Measurements from ENCODE around the gene NYNRIN.
A peak's percentile ranks its signal among the peaks of the same experiment; 100 is the strongest.
"Not testable (repeated sequence)": the region's sequence is repeated elsewhere in the genome, so short reads cannot be mapped to it uniquely, and the experiment has no call there.

NYNRIN gene

DNA sequence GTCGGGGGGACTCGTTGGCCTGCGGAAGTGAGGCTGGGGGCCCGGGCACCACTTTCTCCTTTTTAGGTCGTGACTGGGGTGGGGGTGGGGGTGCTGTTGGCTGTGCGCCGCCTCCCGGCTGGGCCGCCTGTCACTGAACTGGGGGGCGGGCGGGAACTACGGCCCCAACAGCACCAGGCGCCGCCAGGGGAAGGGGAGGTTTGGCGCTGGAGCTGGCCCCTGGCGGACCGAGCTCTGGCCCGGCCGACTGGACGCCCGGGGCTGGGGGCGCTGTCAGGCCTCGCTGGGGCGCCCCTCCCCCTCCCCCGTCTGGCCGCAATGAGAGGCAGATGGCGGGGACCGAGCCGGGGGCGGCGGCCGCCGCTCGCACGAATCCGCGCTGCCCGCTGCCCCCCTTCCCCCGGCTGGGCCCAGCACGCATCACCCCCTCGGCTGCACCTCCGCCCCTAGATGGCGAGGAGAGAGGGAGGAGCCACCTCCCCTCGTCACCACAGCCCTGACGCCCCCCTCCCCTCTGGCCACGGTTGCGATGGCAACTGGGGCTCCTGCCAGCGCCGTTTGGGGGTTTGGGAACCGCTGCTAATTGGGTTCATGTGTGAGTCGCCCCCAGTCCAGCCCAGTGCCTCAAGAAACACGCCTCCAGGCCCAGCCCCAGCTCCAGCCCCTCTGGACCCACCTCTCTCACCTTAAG is 30.1 kb upstream of the NYNRIN start:
- Histone ChIP-seq H3K36me3 (peaks cover 39% of the 10 kb centered on the region), H3K27me3 (no peaks in the 10 kb centered on the region), H3K4me3 (peak overlapping the region; percentile 92), H3K4me2 (peak overlapping the region; percentile 99), H3K27ac (peak overlapping the region; percentile 99), H4K20me1 (peaks cover 14% of the 10 kb centered on the region; the same call in 1 of the 2 replicates), H3K9ac (peak overlapping the region; percentile 90), H3K9me3 (peaks cover 6% of the 10 kb centered on the region; the same call in 1 of the 2 replicates), H3K4me1 (peaks cover 51% of the 10 kb centered on the region)
- TF ChIP-seq Cebpa-rat (IDR thresholded peaks at IDR 0.05): no peak

DNA sequence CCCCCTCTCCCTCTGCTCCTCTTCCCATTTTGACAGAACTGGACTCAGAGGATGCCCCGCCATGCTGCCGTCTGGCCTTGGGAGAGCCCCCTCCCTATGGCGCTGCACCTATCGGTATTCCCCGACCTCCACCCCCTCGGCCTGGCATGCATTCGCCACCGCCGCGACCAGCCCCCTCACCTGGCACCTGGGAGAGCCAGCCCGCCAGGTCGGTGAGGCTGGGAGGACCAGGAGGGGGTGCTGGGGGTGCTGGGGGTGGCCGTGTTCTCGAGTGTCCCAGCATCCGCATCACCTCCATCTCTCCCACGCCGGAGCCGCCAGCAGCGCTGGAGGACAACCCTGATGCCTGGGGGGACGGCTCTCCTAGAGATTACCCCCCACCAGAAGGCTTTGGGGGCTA is 29.3 kb upstream of the NYNRIN start:
- peak overlapping the region; percentile 90 for H3K9ac ChIP-seq
- peaks cover 14% of the 10 kb centered on the region; the same call in 1 of the 2 replicates for H4K20me1 ChIP-seq
- H3K27me3 ChIP-seq: no peaks in the 10 kb centered on the region
- H3K4me1 ChIP-seq: peaks cover 59% of the 10 kb centered on the region
- H3K36me3 ChIP-seq: peaks cover 46% of the 10 kb centered on the region
- H3K4me3 ChIP-seq: peak overlapping the region; percentile 92
- H3K27ac ChIP-seq: peak overlapping the region; percentile 99
- peaks cover 6% of the 10 kb centered on the region; the same call in 1 of the 2 replicates for H3K9me3 ChIP-seq
- peak overlapping the region; percentile 99 for H3K4me2 ChIP-seq
- no peak for TF ChIP-seq Cebpa-rat (IDR thresholded peaks at IDR 0.05)

DNA sequence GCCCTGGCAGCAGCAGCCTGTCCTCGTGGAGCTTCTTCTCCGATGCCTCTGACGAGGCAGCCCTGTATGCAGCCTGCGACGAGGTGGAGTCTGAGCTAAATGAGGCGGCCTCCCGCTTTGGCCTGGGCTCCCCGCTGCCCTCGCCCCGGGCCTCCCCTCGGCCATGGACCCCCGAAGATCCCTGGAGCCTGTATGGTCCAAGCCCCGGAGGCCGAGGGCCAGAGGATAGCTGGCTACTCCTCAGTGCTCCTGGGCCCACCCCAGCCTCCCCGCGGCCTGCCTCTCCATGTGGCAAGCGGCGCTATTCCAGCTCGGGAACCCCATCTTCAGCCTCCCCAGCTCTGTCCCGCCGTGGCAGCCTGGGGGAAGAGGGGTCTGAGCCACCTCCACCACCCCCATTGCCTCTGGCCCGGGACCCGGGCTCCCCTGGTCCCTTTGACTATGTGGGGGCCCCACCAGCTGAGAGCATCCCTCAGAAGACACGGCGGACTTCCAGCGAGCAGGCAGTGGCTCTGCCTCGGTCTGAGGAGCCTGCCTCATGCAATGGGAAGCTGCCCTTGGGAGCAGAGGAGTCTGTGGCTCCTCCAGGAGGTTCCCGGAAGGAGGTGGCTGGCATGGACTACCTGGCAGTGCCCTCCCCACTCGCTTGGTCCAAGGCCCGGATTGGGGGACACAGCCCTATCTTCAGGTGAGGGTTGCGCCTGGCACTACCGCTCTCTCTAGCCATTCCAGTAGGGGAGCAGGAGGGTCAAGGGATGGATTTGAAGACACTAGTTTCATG is 28.7 kb upstream of the NYNRIN start:
- Histone ChIP-seq H3K4me3 (no peak overlapping the region), H3K9ac (no peak overlapping the region), H3K4me2 (peak overlapping the region; percentile 99), H4K20me1 (peaks cover 14% of the 10 kb centered on the region; the same call in 1 of the 2 replicates), H3K27me3 (no peaks in the 10 kb centered on the region), H3K9me3 (peaks cover 6% of the 10 kb centered on the region; the same call in 1 of the 2 replicates), H3K36me3 (peaks cover 53% of the 10 kb centered on the region), H3K4me1 (peaks cover 61% of the 10 kb centered on the region), H3K27ac (peak overlapping the region; percentile 99)
- TF ChIP-seq Cebpa-rat (IDR thresholded peaks at IDR 0.05): no peak

DNA sequence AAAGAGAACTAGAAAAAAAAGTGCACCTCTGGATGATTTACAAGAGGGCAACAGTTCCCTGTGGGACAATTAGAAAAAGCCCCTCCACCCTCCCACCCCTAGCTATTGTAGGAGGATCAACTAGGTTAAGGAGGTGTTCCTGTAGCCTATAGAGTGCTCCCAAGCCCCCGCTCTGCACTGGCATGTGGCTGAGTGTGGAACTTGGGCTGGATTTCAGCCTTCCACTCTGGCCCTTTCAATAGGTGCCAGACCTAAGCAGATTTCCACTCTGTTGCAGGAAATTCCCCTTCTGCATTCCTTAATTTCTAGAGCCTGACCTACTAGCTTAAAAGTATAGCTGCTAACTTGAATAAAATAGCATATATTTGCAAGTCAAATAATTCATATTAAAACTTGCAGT is 28.1 kb upstream of the NYNRIN start:
- Histone ChIP-seq H3K9ac (no peak overlapping the region), H3K9me3 (peaks cover 6% of the 10 kb centered on the region; the same call in 1 of the 2 replicates), H3K27ac (no peak overlapping the region), H3K4me3 (no peak overlapping the region), H3K4me1 (peaks cover 61% of the 10 kb centered on the region), H4K20me1 (peaks cover 14% of the 10 kb centered on the region; the same call in 1 of the 2 replicates), H3K27me3 (no peaks in the 10 kb centered on the region), H3K4me2 (peak overlapping the region; percentile 99; the same call in 1 of the 2 replicates), H3K36me3 (peaks cover 59% of the 10 kb centered on the region)
- TF ChIP-seq Cebpa-rat (IDR thresholded peaks at IDR 0.05): no peak

DNA sequence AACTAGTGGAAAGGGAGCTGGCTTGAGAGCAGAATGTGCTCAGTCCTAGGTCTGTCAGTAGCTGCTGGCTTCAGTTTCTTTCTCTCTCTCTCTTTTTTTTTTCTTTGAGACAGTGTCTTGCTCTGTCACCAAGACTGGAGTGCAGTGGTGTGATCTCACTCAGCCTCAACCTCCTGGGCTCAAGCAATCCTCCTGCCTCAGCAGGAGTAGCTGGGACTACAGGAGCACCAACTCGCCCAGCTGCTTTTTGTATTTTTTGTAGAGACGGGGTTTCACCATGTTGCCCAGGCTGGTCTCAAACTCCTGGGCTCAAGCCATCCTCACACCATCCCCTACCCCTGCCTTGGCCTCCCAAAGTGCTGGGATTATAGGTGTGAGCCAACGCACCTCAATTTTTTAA is 27.2 kb upstream of the NYNRIN start:
- Histone ChIP-seq H3K36me3 (peaks cover 68% of the 10 kb centered on the region), H3K27ac (peak overlapping the region; percentile 4; the same call in 1 of the 2 replicates), H3K4me1 (peaks cover 66% of the 10 kb centered on the region), H4K20me1 (peaks cover 14% of the 10 kb centered on the region; the same call in 1 of the 2 replicates), H3K4me2 (peak overlapping the region; percentile 99; the same call in 1 of the 2 replicates)
- H3K4me3 ChIP-seq, H3K27me3 ChIP-seq, H3K9me3 ChIP-seq, H3K9ac ChIP-seq: not testable (repeated sequence)

DNA sequence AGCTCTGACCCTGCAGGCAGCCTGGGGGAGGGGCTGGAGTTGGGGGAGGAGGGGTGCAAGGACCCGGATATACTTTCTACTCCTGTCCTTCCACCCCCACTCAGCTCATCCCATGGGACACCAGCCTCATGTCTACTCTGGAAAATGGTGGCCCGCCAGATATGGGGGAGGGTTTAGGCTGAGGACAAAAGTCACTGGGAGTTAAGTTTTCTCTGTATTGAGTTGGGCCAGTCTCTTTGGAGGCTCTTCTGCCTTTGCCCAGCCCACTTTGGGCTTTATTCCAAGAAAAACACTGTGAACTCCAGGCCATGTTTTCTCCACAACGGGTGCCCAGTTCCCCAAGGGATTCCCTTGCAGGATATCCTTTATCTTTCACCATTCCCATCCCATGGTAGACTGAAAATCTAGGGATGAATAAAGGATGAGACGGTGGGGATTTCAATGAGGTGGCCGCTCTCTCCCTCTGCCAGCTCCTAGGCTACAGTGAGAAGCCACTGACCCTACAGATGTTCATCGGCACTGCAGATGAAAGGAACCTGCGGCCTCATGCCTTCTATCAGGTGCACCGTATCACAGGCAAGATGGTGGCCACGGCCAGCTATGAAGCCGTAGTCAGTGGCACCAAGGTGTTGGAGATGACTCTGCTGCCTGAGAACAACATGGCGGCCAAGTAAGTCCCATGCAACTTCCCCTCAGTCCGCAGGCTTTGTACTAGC is 25.9 kb upstream of the NYNRIN start:
- H3K36me3 ChIP-seq: peaks cover 80% of the 10 kb centered on the region
- H3K27ac ChIP-seq: no peak overlapping the region
- TF ChIP-seq Cebpa-rat (IDR thresholded peaks at IDR 0.05): no peak
- no peaks in the 10 kb centered on the region for H3K27me3 ChIP-seq
- no peak overlapping the region for H3K9ac ChIP-seq
- H3K4me3 ChIP-seq: no peak overlapping the region
- H3K9me3 ChIP-seq: peaks cover 6% of the 10 kb centered on the region; the same call in 1 of the 2 replicates
- H3K4me2 ChIP-seq: no peak overlapping the region
- peaks cover 14% of the 10 kb centered on the region; the same call in 1 of the 2 replicates for H4K20me1 ChIP-seq
- H3K4me1 ChIP-seq: peaks cover 79% of the 10 kb centered on the region

DNA sequence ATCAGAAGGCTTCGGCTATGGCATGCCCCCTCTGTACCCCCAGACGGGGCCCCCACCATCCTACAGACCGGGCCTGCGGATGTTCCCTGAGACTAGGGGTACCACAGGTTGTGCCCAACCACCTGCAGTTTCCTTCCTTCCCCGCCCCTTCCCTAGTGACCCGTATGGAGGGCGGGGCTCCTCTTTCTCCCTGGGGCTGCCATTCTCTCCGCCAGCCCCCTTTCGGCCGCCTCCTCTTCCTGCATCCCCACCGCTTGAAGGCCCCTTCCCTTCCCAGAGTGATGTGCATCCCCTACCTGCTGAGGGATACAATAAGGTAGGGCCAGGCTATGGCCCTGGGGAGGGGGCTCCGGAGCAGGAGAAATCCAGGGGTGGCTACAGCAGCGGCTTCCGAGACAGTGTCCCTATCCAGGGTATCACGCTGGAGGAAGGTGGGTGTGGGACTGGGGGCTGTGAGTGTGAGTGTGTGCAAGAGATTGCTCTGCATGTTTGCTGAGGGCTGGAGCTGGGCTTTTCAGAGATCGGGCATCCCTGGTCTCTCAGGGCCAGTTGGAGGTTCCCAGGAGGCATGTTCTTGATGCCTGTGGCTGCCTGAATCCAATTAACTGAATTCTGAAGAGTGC is 22.2 kb upstream of the NYNRIN start:
- no peaks in the 10 kb centered on the region for H3K27me3 ChIP-seq
- peaks cover 2% of the 10 kb centered on the region; the same call in 1 of the 2 replicates for H4K20me1 ChIP-seq
- H3K27ac ChIP-seq: peak overlapping the region; percentile 28; the same call in 1 of the 2 replicates
- peaks cover 53% of the 10 kb centered on the region for H3K4me1 ChIP-seq
- H3K4me3 ChIP-seq: peak overlapping the region; percentile 25; the same call in 1 of the 2 replicates
- no peak for TF ChIP-seq Cebpa-rat (IDR thresholded peaks at IDR 0.05)
- H3K36me3 ChIP-seq: peaks cover 76% of the 10 kb centered on the region
- peaks cover 6% of the 10 kb centered on the region; the same call in 1 of the 2 replicates for H3K9me3 ChIP-seq
- peak overlapping the region; percentile 79 for H3K4me2 ChIP-seq
- H3K9ac ChIP-seq: peak overlapping the region; percentile 4; the same call in 1 of the 2 replicates

DNA sequence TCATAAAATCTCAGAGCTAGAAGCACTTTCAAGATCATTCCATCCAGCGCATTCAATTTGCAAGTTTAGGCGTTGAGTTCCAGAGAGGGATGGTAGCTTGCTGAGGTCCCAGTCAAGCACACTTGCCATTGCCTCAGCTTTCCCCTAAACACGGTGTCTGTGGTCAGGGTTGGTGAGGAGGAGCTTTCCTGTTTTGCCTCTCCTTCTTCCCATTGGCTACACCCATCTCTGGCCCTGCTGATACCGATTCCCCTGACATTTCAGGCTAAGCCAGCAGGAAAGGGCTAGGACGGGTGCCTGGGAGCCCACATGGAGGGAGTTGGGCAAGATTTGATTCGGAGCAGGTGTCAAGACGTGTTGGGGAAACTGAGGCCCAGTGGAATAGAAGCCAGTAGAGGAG is 21.7 kb upstream of the NYNRIN start:
- Histone ChIP-seq H3K4me3 (no peak overlapping the region), H3K4me1 (peaks cover 47% of the 10 kb centered on the region), H3K27me3 (no peaks in the 10 kb centered on the region), H4K20me1 (no peaks in the 10 kb centered on the region; the same call in 1 of the 2 replicates), H3K9me3 (peaks cover 6% of the 10 kb centered on the region; the same call in 1 of the 2 replicates), H3K36me3 (peaks cover 71% of the 10 kb centered on the region), H3K27ac (peak overlapping the region; percentile 28; the same call in 1 of the 2 replicates), H3K9ac (peak overlapping the region; percentile 4; the same call in 1 of the 2 replicates), H3K4me2 (peak overlapping the region; percentile 79)
- no peak for TF ChIP-seq Cebpa-rat (IDR thresholded peaks at IDR 0.05)

DNA sequence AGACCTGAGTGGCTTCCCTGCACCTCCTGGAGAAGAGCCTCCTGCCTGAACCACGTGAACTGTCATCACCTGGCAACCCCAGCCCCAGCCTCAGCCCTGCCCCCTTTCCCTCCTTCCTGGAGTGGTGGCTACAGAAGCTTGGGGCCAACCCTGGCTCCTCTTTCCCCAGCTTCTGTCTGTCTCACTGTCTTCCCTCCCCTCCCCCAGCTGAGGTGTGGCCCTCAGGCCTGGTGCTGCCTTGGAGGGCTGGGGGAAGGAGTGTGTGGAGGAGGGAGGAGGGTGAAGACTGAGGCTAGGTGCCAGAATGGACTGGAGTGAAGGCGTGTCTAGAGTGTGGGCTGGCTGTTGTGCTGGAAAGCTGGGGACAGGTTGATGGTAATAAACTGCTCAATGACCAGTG is 21.1 kb upstream of the NYNRIN start:
- no peaks in the 10 kb centered on the region for H3K27me3 ChIP-seq
- peaks cover 4% of the 10 kb centered on the region; the same call in 1 of the 2 replicates for H3K9me3 ChIP-seq
- no peak for TF ChIP-seq Cebpa-rat (IDR thresholded peaks at IDR 0.05)

More for the DNA sequence above, 21.1 kb upstream of the NYNRIN start:
- Histone ChIP-seq H3K36me3 (peaks cover 65% of the 10 kb centered on the region), H3K4me3 (no peak overlapping the region), H3K9ac (no peak overlapping the region), H4K20me1 (no peaks in the 10 kb centered on the region; the same call in 1 of the 2 replicates), H3K27ac (no peak overlapping the region), H3K4me1 (peaks cover 43% of the 10 kb centered on the region), H3K4me2 (peak overlapping the region; percentile 79)

Measured in BLaER1 (cell line).